Liver (tissue), 9 donors: ENCODE measurements around the gene RXYLT1. TPM values are rescaled to one million over a fixed set of nuclear protein-coding genes. Genes with fewer than 3 reads are reported as not detected.

Source experiments
- DNase-seq: peaks from one replicate; pipeline ENCODE4 v3.0.0-alpha.2; 2017; ENCODE audit warnings: low spot score
- H3K27ac ChIP-seq, 2 donors: one replicate each; pipeline ENCODE4 v1.7.0; 2013; ENCODE audit warnings: inconsistent platforms in 2 of 2, low read length in 2 of 2, control low read depth in 1 of 2, low read depth in 1 of 2, mild to moderate bottlenecking in 1 of 2
- H3K27me3 ChIP-seq, 4 donors: one replicate each; pipeline versions ENCODE4 v1.6.1 to v1.7.0; 2013; ENCODE audit warnings: low read length in 3 of 4, inconsistent platforms in 1 of 4, mild to moderate bottlenecking in 1 of 4, moderate library complexity in 1 of 4; ENCODE audit not compliant: control insufficient read depth in 4 of 4, insufficient read depth in 4 of 4
- H3K36me3 ChIP-seq, 4 donors: one replicate each; pipeline versions ENCODE4 v1.6.1 to v1.7.0; 2013; ENCODE audit warnings: low read length in 3 of 4, mild to moderate bottlenecking in 3 of 4, low read depth in 1 of 4, moderate library complexity in 1 of 4; ENCODE audit not compliant: control insufficient read depth in 4 of 4, insufficient read depth in 3 of 4
- H3K4me1 ChIP-seq, 4 donors: one replicate each; pipeline versions ENCODE4 v1.6.1 to v1.7.0; 2013; ENCODE audit warnings: low read length in 3 of 4, mild to moderate bottlenecking in 3 of 4, moderate library complexity in 1 of 4; ENCODE audit not compliant: control insufficient read depth in 4 of 4, insufficient read depth in 4 of 4
- H3K4me3 ChIP-seq, 3 donors: one replicate each; pipeline versions ENCODE4 v1.6.1 to v1.7.0; 2013; ENCODE audit warnings: low read length in 3 of 3, control low read depth in 1 of 3, low read depth in 1 of 3, mild to moderate bottlenecking in 1 of 3
- H3K9ac ChIP-seq, 2 donors: one replicate each; pipeline ENCODE4 v1.7.0; 2013; ENCODE audit warnings: low read length in 2 of 2, mild to moderate bottlenecking in 2 of 2, moderate library complexity in 2 of 2, control low read depth in 1 of 2, low read depth in 1 of 2
- H3K9me3 ChIP-seq, 4 donors: one replicate each; pipeline versions ENCODE4 v1.6.1 to v1.7.0; 2013; ENCODE audit warnings: low read length in 3 of 4; ENCODE audit not compliant: control insufficient read depth in 4 of 4
- FOXA1 ChIP-seq: IDR thresholded peaks from 2 replicates; pipeline ENCODE4 v1.6.1; 2016; ENCODE audit warnings: antibody characterized with exemption
- FOXA2 ChIP-seq: IDR thresholded peaks from 2 replicates; pipeline ENCODE4 v1.6.1; 2016; ENCODE audit warnings: antibody characterized with exemption
- GABPA ChIP-seq, 2 donors: IDR thresholded peaks in 1 of 2; conservative IDR thresholded peaks in 1 of 2; 2 replicates each; pipeline ENCODE4 v1.6.1; 2016; ENCODE audit warnings: antibody characterized with exemption in 2 of 2, mild to moderate bottlenecking in 1 of 2, moderate library complexity in 1 of 2
- HNF4A ChIP-seq, 2 donors: conservative IDR thresholded peaks; 2 replicates each; pipeline ENCODE4 v1.6.1; 2016; ENCODE audit warnings: antibody characterized with exemption in 2 of 2, mild to moderate bottlenecking in 2 of 2
- HNF4G ChIP-seq: IDR thresholded peaks from 2 replicates; pipeline ENCODE4 v1.6.1; 2016; ENCODE audit warnings: antibody characterized with exemption
- JUND ChIP-seq, 2 donors: IDR thresholded peaks; 2 replicates each; pipeline ENCODE4 v1.6.1; 2016; ENCODE audit warnings: antibody characterized with exemption in 2 of 2
- NR2F2 ChIP-seq: IDR thresholded peaks from 2 replicates; pipeline ENCODE4 v1.6.1; 2016; ENCODE audit warnings: antibody characterized with exemption
- RAD21 ChIP-seq, 2 donors: IDR thresholded peaks; 2 replicates each; pipeline ENCODE4 v1.6.1; 2016; ENCODE audit warnings: antibody characterized with exemption in 2 of 2, mild to moderate bottlenecking in 2 of 2
- RXRA ChIP-seq, 2 donors: IDR thresholded peaks; 2 replicates each; pipeline ENCODE4 v1.6.1; 2017 to 2018; ENCODE audit warnings: antibody characterized with exemption in 2 of 2, mild to moderate bottlenecking in 1 of 2
- SP1 ChIP-seq: IDR thresholded peaks from 2 replicates; pipeline ENCODE4 v1.6.1; 2018; ENCODE audit warnings: antibody characterized with exemption, mild to moderate bottlenecking
- TAF1 ChIP-seq: conservative IDR thresholded peaks from 2 replicates; pipeline ENCODE4 v1.6.1; 2016; ENCODE audit warnings: antibody characterized with exemption, mild to moderate bottlenecking
- YY1 ChIP-seq: IDR thresholded peaks from 2 replicates; pipeline ENCODE4 v1.6.1; 2016; ENCODE audit warnings: antibody characterized with exemption, mild to moderate bottlenecking
- WGBS: extraction: QIAGEN DNeasy Blood & Tissue Kit; methylation state at CpG from one replicate; pipeline ENCODE4 v1.1.7; 2013; 5-methylcytosine and 5-hydroxymethylcytosine counted together
- polyA plus RNA-seq, 2 donors: library from polyadenylated mRNA; stranded (reverse) in 1 of 2; unstranded in 1 of 2; fragments of 200-250 nt in 1 of 2; fragments of >200 nt in 1 of 2; fragmentation: Nextera tagmentation in 1 of 2; extraction: Ambion mirVana in 1 of 2; gene quantifications; one replicate each; pipeline versions ENCODE4 v1.2.1 to v1.2.3, GENCODE V29; 2013 to 2015
- total RNA-seq, 2 donors: library from RNA; depleted of rRNA; stranded (reverse); fragments of >200 nt; gene quantifications; one replicate each; pipeline ENCODE4 v1.2.3, GENCODE V29; 2014
- TF ChIP-seq, protein P1 (sequence below): fragments of 150-350 bp; IDR thresholded peaks from 2 replicates; pipeline ENCODE4 v1.5.1; 2017; ENCODE audit warnings: improper control_type of control experiment, low read depth, low read length; ENCODE audit not compliant: missing input control
- TF ChIP-seq, protein P2 (sequence below): IDR thresholded peaks from 2 replicates; pipeline ENCODE4 v1.6.1; 2016; ENCODE audit warnings: antibody characterized with exemption
- TF ChIP-seq, protein P3 (sequence below): IDR thresholded peaks from 2 replicates; pipeline ENCODE4 v1.6.1; 2016; ENCODE audit warnings: antibody characterized with exemption, mild to moderate bottlenecking
- TF ChIP-seq, protein P4 (sequence below): IDR thresholded peaks from 2 replicates; pipeline ENCODE4 v1.6.1; 2016; ENCODE audit warnings: antibody characterized with exemption
- TF ChIP-seq, protein P5 (sequence below): IDR thresholded peaks from 2 replicates; pipeline ENCODE4 v1.6.1; 2016; ENCODE audit warnings: antibody characterized with exemption
- donor health status: healthy.
- donor health status: healthy.
- donor health status: healthy.
- donor health status: healthy.
- donor health status: healthy.

Gene RXYLT1
- total and polyA plus RNA-seq, 4 donors = 6.0 to 12.2 (median 10.4) TPM

DNA sequence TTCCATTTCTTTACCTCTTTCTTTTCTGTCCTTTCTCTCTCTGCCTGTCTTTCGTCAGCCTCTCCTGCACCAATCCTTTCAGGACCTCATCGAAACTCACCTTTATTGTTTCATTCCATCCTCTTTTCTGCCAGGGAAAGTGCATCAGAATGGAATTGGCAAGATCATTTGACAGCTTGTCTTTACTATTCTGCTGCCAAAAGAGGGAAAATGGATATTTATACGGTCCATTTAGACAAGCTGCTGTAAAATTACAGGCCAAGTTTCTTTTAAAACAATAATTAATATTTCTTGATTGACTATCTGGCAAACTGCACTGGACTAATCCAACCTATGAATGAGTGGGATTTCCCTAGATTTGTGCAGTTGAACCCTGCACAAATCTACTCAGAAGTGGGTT lies 57.2 kb downstream of the RXYLT1 start (continued):
- TF ChIP-seq, protein P1, sequence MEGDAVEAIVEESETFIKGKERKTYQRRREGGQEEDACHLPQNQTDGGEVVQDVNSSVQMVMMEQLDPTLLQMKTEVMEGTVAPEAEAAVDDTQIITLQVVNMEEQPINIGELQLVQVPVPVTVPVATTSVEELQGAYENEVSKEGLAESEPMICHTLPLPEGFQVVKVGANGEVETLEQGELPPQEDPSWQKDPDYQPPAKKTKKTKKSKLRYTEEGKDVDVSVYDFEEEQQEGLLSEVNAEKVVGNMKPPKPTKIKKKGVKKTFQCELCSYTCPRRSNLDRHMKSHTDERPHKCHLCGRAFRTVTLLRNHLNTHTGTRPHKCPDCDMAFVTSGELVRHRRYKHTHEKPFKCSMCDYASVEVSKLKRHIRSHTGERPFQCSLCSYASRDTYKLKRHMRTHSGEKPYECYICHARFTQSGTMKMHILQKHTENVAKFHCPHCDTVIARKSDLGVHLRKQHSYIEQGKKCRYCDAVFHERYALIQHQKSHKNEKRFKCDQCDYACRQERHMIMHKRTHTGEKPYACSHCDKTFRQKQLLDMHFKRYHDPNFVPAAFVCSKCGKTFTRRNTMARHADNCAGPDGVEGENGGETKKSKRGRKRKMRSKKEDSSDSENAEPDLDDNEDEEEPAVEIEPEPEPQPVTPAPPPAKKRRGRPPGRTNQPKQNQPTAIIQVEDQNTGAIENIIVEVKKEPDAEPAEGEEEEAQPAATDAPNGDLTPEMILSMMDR = no peak
- TF ChIP-seq JUND (IDR thresholded peaks at IDR 0.05) (no peak), TAF1 (no peak)

DNA sequence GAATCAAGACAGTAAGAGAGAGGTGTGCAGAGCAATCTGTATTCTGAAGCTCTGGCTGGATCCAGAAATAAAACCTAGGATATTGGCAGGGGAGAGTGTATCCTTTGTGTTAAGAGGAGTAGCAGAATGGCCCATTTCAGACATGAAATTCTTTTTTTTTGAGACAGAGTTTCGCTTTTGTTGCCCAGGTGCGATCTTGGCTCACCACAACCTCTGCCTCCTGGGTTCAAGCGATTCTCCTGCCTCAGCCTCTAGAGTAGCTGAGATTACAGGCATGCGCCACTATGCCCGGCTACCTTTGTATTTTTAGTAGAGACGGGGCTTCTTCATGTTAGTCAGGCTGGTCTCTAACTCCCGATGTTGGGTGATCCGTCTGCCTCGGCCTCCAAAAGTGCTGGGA lies 58.7 kb downstream of the RXYLT1 start:
- TF ChIP-seq GABPA (IDR thresholded peaks at IDR 0.05 in 1 of 2, conservative IDR thresholded peaks at IDR 0.05 in 1 of 2) (no peak), NR2F2 (no peak), JUND (IDR thresholded peaks at IDR 0.05) (no peak), HNF4G (no peak), RAD21 (IDR thresholded peaks at IDR 0.05) (no peak), TAF1 (no peak)
- TF ChIP-seq, protein P2, sequence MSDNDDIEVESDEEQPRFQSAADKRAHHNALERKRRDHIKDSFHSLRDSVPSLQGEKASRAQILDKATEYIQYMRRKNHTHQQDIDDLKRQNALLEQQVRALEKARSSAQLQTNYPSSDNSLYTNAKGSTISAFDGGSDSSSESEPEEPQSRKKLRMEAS = no peak
- TF ChIP-seq, protein P3, sequence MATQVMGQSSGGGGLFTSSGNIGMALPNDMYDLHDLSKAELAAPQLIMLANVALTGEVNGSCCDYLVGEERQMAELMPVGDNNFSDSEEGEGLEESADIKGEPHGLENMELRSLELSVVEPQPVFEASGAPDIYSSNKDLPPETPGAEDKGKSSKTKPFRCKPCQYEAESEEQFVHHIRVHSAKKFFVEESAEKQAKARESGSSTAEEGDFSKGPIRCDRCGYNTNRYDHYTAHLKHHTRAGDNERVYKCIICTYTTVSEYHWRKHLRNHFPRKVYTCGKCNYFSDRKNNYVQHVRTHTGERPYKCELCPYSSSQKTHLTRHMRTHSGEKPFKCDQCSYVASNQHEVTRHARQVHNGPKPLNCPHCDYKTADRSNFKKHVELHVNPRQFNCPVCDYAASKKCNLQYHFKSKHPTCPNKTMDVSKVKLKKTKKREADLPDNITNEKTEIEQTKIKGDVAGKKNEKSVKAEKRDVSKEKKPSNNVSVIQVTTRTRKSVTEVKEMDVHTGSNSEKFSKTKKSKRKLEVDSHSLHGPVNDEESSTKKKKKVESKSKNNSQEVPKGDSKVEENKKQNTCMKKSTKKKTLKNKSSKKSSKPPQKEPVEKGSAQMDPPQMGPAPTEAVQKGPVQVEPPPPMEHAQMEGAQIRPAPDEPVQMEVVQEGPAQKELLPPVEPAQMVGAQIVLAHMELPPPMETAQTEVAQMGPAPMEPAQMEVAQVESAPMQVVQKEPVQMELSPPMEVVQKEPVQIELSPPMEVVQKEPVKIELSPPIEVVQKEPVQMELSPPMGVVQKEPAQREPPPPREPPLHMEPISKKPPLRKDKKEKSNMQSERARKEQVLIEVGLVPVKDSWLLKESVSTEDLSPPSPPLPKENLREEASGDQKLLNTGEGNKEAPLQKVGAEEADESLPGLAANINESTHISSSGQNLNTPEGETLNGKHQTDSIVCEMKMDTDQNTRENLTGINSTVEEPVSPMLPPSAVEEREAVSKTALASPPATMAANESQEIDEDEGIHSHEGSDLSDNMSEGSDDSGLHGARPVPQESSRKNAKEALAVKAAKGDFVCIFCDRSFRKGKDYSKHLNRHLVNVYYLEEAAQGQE = no peak
- Histone ChIP-seq H3K4me1 (peaks cover 0 to 4% (median 0%) of the 10 kb centered on the region in 4 donors), H3K27me3 (no peaks in the 10 kb centered on the region), H3K4me3 (no peak overlapping the region), H3K36me3 (no peaks in the 10 kb centered on the region), H3K9ac (no peak overlapping the region), H3K27ac (no peak overlapping the region), H3K9me3 (no peaks in the 10 kb centered on the region)
- 93% methylated on average over 9 of the region's 9 CpGs for WGBS
- no peak for DNase-seq

DNA sequence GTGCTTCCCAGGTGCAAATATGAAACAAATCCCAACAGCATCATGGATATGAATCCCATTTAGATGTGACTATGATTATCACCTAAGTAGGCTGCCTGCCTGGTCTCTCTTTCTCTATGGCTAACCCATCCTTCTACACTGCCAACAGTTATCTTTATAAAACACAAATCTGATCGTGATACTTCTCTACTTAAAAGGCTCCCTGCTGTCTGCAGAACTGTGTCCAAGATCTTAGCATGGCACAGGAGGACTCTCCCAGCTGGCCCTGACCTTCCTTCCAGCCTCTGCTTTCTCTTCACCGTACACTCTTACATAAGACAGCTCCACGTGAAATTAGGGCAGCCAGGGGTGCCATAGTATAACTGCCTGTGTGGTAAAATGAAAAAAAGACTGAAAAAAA lies 61.3 kb downstream of the RXYLT1 start:
- Histone ChIP-seq H3K27ac (no peak overlapping the region), H3K9ac (no peak overlapping the region), H3K27me3 (no peaks in the 10 kb centered on the region), H3K9me3 (no peaks in the 10 kb centered on the region), H3K36me3 (no peaks in the 10 kb centered on the region), H3K4me3 (no peak overlapping the region), H3K4me1 (peaks cover 2 to 22% (median 5%) of the 10 kb centered on the region in 4 donors)
- TF ChIP-seq SP1 (no peak), RXRA (IDR thresholded peaks at IDR 0.05) (no peak), GABPA (IDR thresholded peaks at IDR 0.05 in 1 of 2, conservative IDR thresholded peaks at IDR 0.05 in 1 of 2) (no peak), YY1 (no peak), FOXA2 (no peak), HNF4G (no peak), TAF1 (no peak), HNF4A (conservative IDR thresholded peaks at IDR 0.05) (no peak), FOXA1 (no peak)
- TF ChIP-seq, protein P2 = no peak
- TF ChIP-seq, protein P3 = no peak
- TF ChIP-seq, protein P4, sequence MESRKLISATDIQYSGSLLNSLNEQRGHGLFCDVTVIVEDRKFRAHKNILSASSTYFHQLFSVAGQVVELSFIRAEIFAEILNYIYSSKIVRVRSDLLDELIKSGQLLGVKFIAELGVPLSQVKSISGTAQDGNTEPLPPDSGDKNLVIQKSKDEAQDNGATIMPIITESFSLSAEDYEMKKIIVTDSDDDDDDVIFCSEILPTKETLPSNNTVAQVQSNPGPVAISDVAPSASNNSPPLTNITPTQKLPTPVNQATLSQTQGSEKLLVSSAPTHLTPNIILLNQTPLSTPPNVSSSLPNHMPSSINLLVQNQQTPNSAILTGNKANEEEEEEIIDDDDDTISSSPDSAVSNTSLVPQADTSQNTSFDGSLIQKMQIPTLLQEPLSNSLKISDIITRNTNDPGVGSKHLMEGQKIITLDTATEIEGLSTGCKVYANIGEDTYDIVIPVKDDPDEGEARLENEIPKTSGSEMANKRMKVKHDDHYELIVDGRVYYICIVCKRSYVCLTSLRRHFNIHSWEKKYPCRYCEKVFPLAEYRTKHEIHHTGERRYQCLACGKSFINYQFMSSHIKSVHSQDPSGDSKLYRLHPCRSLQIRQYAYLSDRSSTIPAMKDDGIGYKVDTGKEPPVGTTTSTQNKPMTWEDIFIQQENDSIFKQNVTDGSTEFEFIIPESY = no peak
- TF ChIP-seq, protein P5, sequence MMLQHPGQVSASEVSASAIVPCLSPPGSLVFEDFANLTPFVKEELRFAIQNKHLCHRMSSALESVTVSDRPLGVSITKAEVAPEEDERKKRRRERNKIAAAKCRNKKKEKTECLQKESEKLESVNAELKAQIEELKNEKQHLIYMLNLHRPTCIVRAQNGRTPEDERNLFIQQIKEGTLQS = no peak
- DNase-seq = no peak
- 59% methylated on average over 3 of the region's 3 CpGs for WGBS
